T-helper 1 cell treated with Interleukin-12 subunit alpha and Interleukin-12 subunit beta and Interleukin-4 antibody, amounts not matched to agents 30 μg/mL and 1 μg/mL, for 36 hours (primary cell): ENCODE results near the gene RPL10A.

Experiments
- H3K27ac Mint-ChIP-seq: one replicate; pipeline ENCODE4 v1.8.0; 2021; ENCODE audit warnings: mild to moderate bottlenecking, mixed read lengths
- H3K27me3 Mint-ChIP-seq: one replicate; pipeline ENCODE4 v1.8.0; 2021; ENCODE audit warnings: low read depth, mixed read lengths
- H3K36me3 Mint-ChIP-seq: one replicate; pipeline ENCODE4 v1.8.0; 2021; ENCODE audit warnings: low read depth, mixed read lengths
- H3K4me1 Mint-ChIP-seq: one replicate; pipeline ENCODE4 v1.8.0; 2021; ENCODE audit warnings: low read depth, mixed read lengths
- H3K4me3 Mint-ChIP-seq: one replicate; pipeline ENCODE4 v1.8.0; 2021; ENCODE audit warnings: mild to moderate bottlenecking, moderate library complexity, mixed read lengths
- H3K9me3 Mint-ChIP-seq: one replicate; pipeline ENCODE4 v1.8.0; 2021; ENCODE audit warnings: mixed read lengths

The RPL10A gene

GRCh38 chr6:35457907-35458306 lies 10.3 kb upstream of the RPL10A start:
- Mint-ChIP-seq H3K27ac (no peak overlapping the region), H3K27me3 (no peaks in the 10 kb centered on the region), H3K36me3 (peaks cover 25% of the 10 kb centered on the region), H3K4me3 (no peak overlapping the region), H3K4me1 (peaks cover 21% of the 10 kb centered on the region), H3K9me3 (no peaks in the 10 kb centered on the region)

- peaks cover 6% of the 10 kb centered on the region for H3K4me1 Mint-ChIP-seq
- no peak overlapping the region for H3K4me3 Mint-ChIP-seq
- H3K27me3 Mint-ChIP-seq, result no peaks in the 10 kb centered on the region
- H3K36me3 Mint-ChIP-seq, result peaks cover 29% of the 10 kb centered on the region
- H3K9me3 Mint-ChIP-seq, result no peaks in the 10 kb centered on the region
- H3K27ac Mint-ChIP-seq, result no peak overlapping the region
Measured at GRCh38 chr6:35461270-35461669, 6.9 kb upstream of the RPL10A start.

- no peaks in the 10 kb centered on the region for H3K27me3 Mint-ChIP-seq
- H3K27ac Mint-ChIP-seq, result no peak overlapping the region
- peaks cover 27% of the 10 kb centered on the region for H3K36me3 Mint-ChIP-seq
- peaks cover 7% of the 10 kb centered on the region for H3K4me1 Mint-ChIP-seq
- H3K4me3 Mint-ChIP-seq, result no peak overlapping the region
- no peaks in the 10 kb centered on the region for H3K9me3 Mint-ChIP-seq
Measured at GRCh38 chr6:35463292-35463691, 4.9 kb upstream of the RPL10A start.

- no peak overlapping the region for H3K4me3 Mint-ChIP-seq
- H3K36me3 Mint-ChIP-seq, result peaks cover 37% of the 10 kb centered on the region
- no peaks in the 10 kb centered on the region for H3K9me3 Mint-ChIP-seq
- peak overlapping the region; percentile 13 for H3K27ac Mint-ChIP-seq
- no peaks in the 10 kb centered on the region for H3K27me3 Mint-ChIP-seq
- H3K4me1 Mint-ChIP-seq, result peaks cover 21% of the 10 kb centered on the region
Measured at GRCh38 chr6:35465646-35466045, 2.6 kb upstream of the RPL10A start.

GRCh38 chr6:35468980-35469750 lies 964 bp downstream of the RPL10A start:
- Mint-ChIP-seq H3K4me3 (peak overlapping the region; percentile 97), H3K9me3 (no peaks in the 10 kb centered on the region), H3K27ac (peak overlapping the region; percentile 97), H3K27me3 (no peaks in the 10 kb centered on the region), H3K36me3 (peaks cover 34% of the 10 kb centered on the region), H3K4me1 (peaks cover 28% of the 10 kb centered on the region)

- Mint-ChIP-seq H3K4me3 (peak overlapping the region; percentile 97), H3K36me3 (peaks cover 34% of the 10 kb centered on the region), H3K27ac (peak overlapping the region; percentile 85), H3K4me1 (peaks cover 28% of the 10 kb centered on the region), H3K27me3 (no peaks in the 10 kb centered on the region), H3K9me3 (no peaks in the 10 kb centered on the region)
Measured at GRCh38 chr6:35469751-35470662, 1.8 kb downstream of the RPL10A start.

- Mint-ChIP-seq H3K36me3 (peaks cover 34% of the 10 kb centered on the region), H3K27me3 (no peaks in the 10 kb centered on the region)
Measured at GRCh38 chr6:35470663-35471120, 2.5 kb downstream of the RPL10A start.

GRCh38 chr6:35471836-35472345 lies 3.7 kb downstream of the RPL10A start:
- H3K27ac Mint-ChIP-seq, result no peak overlapping the region
- H3K9me3 Mint-ChIP-seq, result no peaks in the 10 kb centered on the region
- H3K4me3 Mint-ChIP-seq, result no peak overlapping the region
- H3K36me3 Mint-ChIP-seq, result peaks cover 34% of the 10 kb centered on the region
- H3K27me3 Mint-ChIP-seq, result no peaks in the 10 kb centered on the region
- peaks cover 28% of the 10 kb centered on the region for H3K4me1 Mint-ChIP-seq

More at GRCh38 chr6:35470663-35471120, 2.5 kb downstream of the RPL10A start:
- H3K4me1 Mint-ChIP-seq, result peaks cover 28% of the 10 kb centered on the region
- H3K4me3 Mint-ChIP-seq, result peak overlapping the region; percentile 97
- no peaks in the 10 kb centered on the region for H3K9me3 Mint-ChIP-seq
- no peak overlapping the region for H3K27ac Mint-ChIP-seq

- peaks cover 29% of the 10 kb centered on the region for H3K36me3 Mint-ChIP-seq
- H3K27ac Mint-ChIP-seq, result no peak overlapping the region
- H3K4me3 Mint-ChIP-seq, result no peak overlapping the region
- H3K4me1 Mint-ChIP-seq, result peaks cover 20% of the 10 kb centered on the region
- H3K27me3 Mint-ChIP-seq, result no peaks in the 10 kb centered on the region
- no peaks in the 10 kb centered on the region for H3K9me3 Mint-ChIP-seq
Measured at GRCh38 chr6:35473075-35473849, 5.1 kb downstream of the RPL10A start.

DNA sequence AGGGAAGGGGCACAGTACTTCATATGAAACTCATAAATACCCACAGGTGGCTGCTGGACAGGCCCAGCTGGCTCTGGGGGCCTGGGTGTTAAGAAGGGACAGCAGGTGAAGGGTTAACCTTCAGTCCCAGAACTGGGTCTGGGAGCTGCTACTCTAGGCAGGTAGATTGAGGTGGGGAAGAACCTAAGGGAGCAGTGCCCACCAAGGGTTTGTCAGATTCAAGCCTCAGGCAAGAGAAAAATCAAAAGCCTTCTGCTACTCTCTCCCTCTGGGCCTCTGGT lies 5.6 kb downstream of the RPL10A start:
- Mint-ChIP-seq H3K27me3 (no peaks in the 10 kb centered on the region), H3K9me3 (no peaks in the 10 kb centered on the region), H3K4me3 (no peak overlapping the region), H3K27ac (no peak overlapping the region), H3K4me1 (peaks cover 20% of the 10 kb centered on the region), H3K36me3 (peaks cover 25% of the 10 kb centered on the region)

DNA sequence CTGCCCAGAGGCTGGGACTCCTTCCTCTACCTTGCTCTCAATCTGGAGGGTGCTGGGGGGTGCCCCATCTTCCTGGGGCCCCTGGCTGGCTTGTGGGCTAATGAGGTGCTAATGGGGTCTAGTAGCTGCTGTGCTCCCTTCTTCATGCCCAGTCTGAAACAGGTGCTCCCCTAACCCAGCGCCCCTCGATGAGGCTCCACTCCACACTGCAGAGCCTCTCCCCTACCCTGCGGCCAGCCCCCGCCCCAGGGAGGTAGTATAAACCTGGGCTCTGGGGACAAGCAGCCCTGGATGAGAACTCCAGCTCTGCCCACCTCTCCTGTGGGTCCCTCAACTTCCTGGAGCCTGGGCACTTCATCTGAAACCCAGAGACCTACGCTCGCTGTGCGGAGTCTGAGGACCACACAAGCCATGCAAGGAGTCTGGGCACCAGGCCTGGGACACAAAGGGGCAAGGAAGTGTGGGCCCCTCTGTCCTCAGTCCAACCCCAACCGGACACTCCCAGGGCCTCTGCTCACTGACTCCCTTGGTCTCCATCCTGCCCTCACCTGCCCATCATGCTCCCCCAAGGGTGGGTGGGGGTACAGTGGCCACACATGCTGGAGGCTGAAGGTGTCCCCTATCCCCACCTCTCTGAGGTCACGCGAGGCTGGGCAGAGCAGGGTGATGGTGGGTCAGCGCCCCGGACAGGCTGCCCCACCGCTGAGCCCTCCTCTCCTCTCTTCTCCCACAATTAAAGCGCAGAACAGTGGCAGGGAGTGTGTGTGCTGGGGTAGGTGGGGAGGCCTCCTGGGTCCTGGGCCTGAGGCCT lies 6.1 kb downstream of the RPL10A start:
- H3K4me1 Mint-ChIP-seq, result peaks cover 19% of the 10 kb centered on the region
- H3K36me3 Mint-ChIP-seq, result peaks cover 23% of the 10 kb centered on the region
- H3K9me3 Mint-ChIP-seq, result no peaks in the 10 kb centered on the region
- H3K27ac Mint-ChIP-seq, result no peak overlapping the region
- H3K27me3 Mint-ChIP-seq, result no peaks in the 10 kb centered on the region
- no peak overlapping the region for H3K4me3 Mint-ChIP-seq

DNA sequence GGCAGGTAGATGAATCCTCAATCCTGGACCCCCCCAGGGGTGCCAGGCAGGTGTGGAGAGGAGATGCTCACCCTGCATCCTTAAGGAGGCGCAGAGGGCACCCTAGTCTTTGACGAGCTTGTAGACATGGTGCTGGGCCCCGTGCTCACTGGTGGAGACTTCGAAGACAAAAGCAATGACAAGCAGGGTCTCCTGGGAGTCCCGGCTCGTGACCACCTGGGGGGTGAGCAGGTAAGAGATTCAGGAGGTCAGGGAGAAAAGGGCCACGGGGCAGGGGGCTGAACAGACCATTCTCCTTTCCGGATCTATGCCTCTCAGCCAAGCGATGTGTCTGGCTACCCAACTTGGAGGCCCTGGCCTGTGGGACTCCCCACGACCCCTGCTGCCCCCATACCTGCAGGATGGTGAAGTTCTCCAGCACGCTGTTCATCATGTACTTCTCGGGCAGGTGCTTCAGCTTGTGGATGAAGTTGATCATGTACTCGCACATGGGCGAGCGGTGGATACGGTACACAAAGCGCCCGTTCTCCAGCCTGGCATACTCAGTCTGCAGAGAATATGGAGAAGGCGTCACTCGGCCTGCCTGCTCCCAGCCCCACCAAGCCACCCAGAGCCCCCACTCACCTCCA lies 6.9 kb downstream of the RPL10A start:
- H3K4me3 Mint-ChIP-seq, result no peak overlapping the region
- H3K27me3 Mint-ChIP-seq, result no peaks in the 10 kb centered on the region
- H3K27ac Mint-ChIP-seq, result no peak overlapping the region
- H3K4me1 Mint-ChIP-seq, result peaks cover 12% of the 10 kb centered on the region
- peaks cover 16% of the 10 kb centered on the region for H3K36me3 Mint-ChIP-seq
- no peaks in the 10 kb centered on the region for H3K9me3 Mint-ChIP-seq

GRCh38 chr6:35475573-35475972 lies 7.4 kb downstream of the RPL10A start:
- peaks cover 11% of the 10 kb centered on the region for H3K36me3 Mint-ChIP-seq
- peaks cover 7% of the 10 kb centered on the region for H3K4me1 Mint-ChIP-seq
- no peak overlapping the region for H3K27ac Mint-ChIP-seq
- H3K27me3 Mint-ChIP-seq, result no peaks in the 10 kb centered on the region
- H3K4me3 Mint-ChIP-seq, result no peak overlapping the region
- no peaks in the 10 kb centered on the region for H3K9me3 Mint-ChIP-seq
